GM12878 (cell line): Measurements from ENCODE around the gene PCDHGB5. TPM values are rescaled to one million over a fixed set of nuclear protein-coding genes. Genes with fewer than 3 reads are reported as not detected.

Experiments used
- ASH2L ChIP-seq: fragments of 300-600, 200-600 bp; sonication (generic); IDR thresholded peaks from 2 replicates; pipeline ENCODE4 v1.6.1; 2017; ENCODE audit warnings: low read depth, mild to moderate bottlenecking, borderline replicate concordance
- BRCA1 ChIP-seq: IDR thresholded peaks from 2 replicates; pipeline ENCODE4 v1.6.1; 2011; ENCODE audit warnings: low read depth, low read length, improper control_type of control experiment
- CBFB ChIP-seq: IDR thresholded peaks from 2 replicates; pipeline ENCODE4 v1.6.1; 2016; ENCODE audit warnings: antibody characterized with exemption, low read depth
- CBX5 ChIP-seq: sonication (generic); IDR thresholded peaks from 2 replicates; pipeline ENCODE4 v1.6.1; 2016; ENCODE audit warnings: low read depth, moderate library complexity, mild to moderate bottlenecking, inconsistent platforms
- CREB1 ChIP-seq: IDR thresholded peaks from 2 replicates; pipeline ENCODE4 v1.6.1; 2012; ENCODE audit warnings: low read depth, mild to moderate bottlenecking, inconsistent platforms
- CREM ChIP-seq: IDR thresholded peaks from 2 replicates; pipeline ENCODE4 v1.6.1; 2014; ENCODE audit warnings: antibody characterized with exemption, low read depth
- EGR1 ChIP-seq, 2 experiments: IDR thresholded peaks; 1 replicate in 1 of 2; 2 replicates in 1 of 2; pipeline ENCODE4 v1.6.1; 2011 to 2012; ENCODE audit warnings: low read depth in 2 of 2, low read length in 2 of 2, borderline replicate concordance in 1 of 2, mild to moderate bottlenecking in 1 of 2, moderate library complexity in 1 of 2
- FOXM1 ChIP-seq: IDR thresholded peaks from 2 replicates; pipeline ENCODE4 v1.6.1; 2012; ENCODE audit warnings: low read depth, mild to moderate bottlenecking, inconsistent platforms, low read length, moderate library complexity
- IKZF1 ChIP-seq: fragments of 450-650 bp; conservative IDR thresholded peaks from 2 replicates; pipeline ENCODE4 v1.6.1; 2017; ENCODE audit warnings: antibody characterized with exemption, mild to moderate bottlenecking
- KDM1A ChIP-seq: fragments of 200-600 bp; sonication (generic); IDR thresholded peaks from 2 replicates; pipeline ENCODE4 v1.6.1; 2016; ENCODE audit warnings: borderline replicate concordance
- NBN ChIP-seq: fragments of 450-650 bp; IDR thresholded peaks from 2 replicates; pipeline ENCODE4 v1.6.1; 2016
- PML ChIP-seq: IDR thresholded peaks from 2 replicates; pipeline ENCODE4 v1.6.1; 2012; ENCODE audit warnings: low read length, inconsistent platforms
- POU2F2 ChIP-seq: IDR thresholded peaks from 3 replicates; pipeline ENCODE4 v1.6.1; 2011; ENCODE audit warnings: low read depth, mild to moderate bottlenecking, low read length, borderline replicate concordance
- RAD21 ChIP-seq: IDR thresholded peaks from 2 replicates; pipeline ENCODE4 v1.6.1; 2011; ENCODE audit warnings: mild to moderate bottlenecking, low read depth, low read length, moderate library complexity; ENCODE audit not compliant: insufficient read depth
- RUNX3 ChIP-seq: IDR thresholded peaks from 2 replicates; pipeline ENCODE4 v1.6.1; 2012; ENCODE audit warnings: low read length, inconsistent platforms
- SMC3 ChIP-seq: IDR thresholded peaks from 2 replicates; pipeline ENCODE4 v1.6.1; 2011; ENCODE audit warnings: low read length, improper control_type of control experiment, borderline replicate concordance
- SUPT20H ChIP-seq: IDR thresholded peaks from 2 replicates; pipeline ENCODE4 v1.6.1; 2011; ENCODE audit warnings: low read depth, mild to moderate bottlenecking, low read length, moderate library complexity, borderline replicate concordance; ENCODE audit not compliant: control insufficient read depth
- TCF3 ChIP-seq: IDR thresholded peaks from 2 replicates; pipeline ENCODE4 v1.6.1; 2012; ENCODE audit warnings: low read depth, mild to moderate bottlenecking, low read length, borderline replicate concordance; ENCODE audit not compliant: insufficient read depth
- ZNF24 ChIP-seq: fragments of 450-650 bp; IDR thresholded peaks from 2 replicates; pipeline ENCODE4 v1.6.1; 2017; ENCODE audit warnings: antibody characterized with exemption, mild to moderate bottlenecking
- ZSCAN29 ChIP-seq: fragments of 450-650 bp; IDR thresholded peaks from 2 replicates; pipeline ENCODE4 v1.6.1; 2017; ENCODE audit warnings: mild to moderate bottlenecking, moderate library complexity
- polyA plus RNA-seq, 11 experiments: library from polyadenylated mRNA; depleted of rRNA in 4 of 11; unstranded in 6 of 11; stranded (reverse) in 5 of 11; fragments of >200 nt; fragmentation: Nextera tagmentation in 4 of 11; fragmentation: Illumina TruSeq in 1 of 11; extraction: Ambion mirVana in 4 of 11; extraction: Trizol in 1 of 11; gene quantifications; 1 replicate in 1 of 11; 2 replicates in 10 of 11; pipeline versions ENCODE4 v1.2.1 to v1.2.3, GENCODE V29; 2011 to 2016; ENCODE audit warnings: inconsistent platforms in 2 of 11, missing spikeins in 2 of 11, low read depth in 1 of 11
- total RNA-seq, 4 experiments: library from RNA; depleted of rRNA in 3 of 4; stranded (reverse); fragments of >200 nt in 3 of 4; fragmentation: Illumina TruSeq in 1 of 4; extraction: Trizol in 1 of 4; gene quantifications; 2 replicates each; pipeline versions ENCODE4 v1.2.1 to v1.2.3, GENCODE V29; 2013 to 2021

The PCDHGB5 gene
- total and polyA plus RNA-seq, 10 of the 15 experiments (the other 5 are each of a cell fraction or from before 2014, with no cell fraction given): 0.02 to 2.3 (median 1.3) TPM; not detected in 1

DNA sequence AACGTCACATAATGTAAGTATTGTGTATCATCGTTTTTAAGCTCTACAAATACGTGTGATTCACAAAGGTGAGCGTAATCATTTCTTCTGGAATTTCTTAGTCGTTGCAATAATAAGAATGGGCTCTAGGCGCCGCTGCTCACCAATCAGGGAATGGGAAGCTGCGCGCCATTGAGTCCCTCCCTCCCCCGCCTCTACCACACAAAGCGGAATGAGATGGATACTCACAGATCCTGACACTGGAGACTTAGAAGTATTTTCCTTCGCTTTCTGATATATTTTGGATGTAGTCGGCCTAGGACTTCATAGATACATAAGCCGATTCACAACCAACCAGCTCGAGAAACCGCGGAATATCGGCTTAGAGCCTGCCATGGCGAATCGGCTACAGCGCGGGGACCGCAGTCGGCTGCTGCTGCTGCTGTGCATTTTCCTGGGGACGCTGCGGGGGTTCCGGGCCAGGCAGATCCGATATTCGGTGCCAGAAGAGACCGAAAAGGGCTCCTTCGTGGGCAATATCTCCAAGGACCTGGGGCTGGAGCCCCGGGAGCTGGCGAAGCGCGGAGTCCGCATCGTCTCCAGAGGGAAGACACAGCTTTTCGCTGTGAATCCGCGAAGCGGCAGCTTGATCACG is 23.2 kb downstream of the PCDHGB5 start, which contains the start of gene PCDHGA11 (continued):
- 0 out of 2 replicates have a peak, but pooled peaks have one; percentile 33 for TF ChIP-seq ASH2L
- TF ChIP-seq ZNF24: peak; percentile 75; the same call in 1 of the 2 replicates
- peak; percentile 76 for TF ChIP-seq RUNX3
- no peak for TF ChIP-seq ZSCAN29
- TF ChIP-seq CBFB: 0 out of 2 replicates have a peak, but pooled peaks have one; percentile 16
- TF ChIP-seq BRCA1: no peak
- peak; percentile 41; the same call in 1 of the 2 replicates for TF ChIP-seq PML
- TF ChIP-seq EGR1 (IDR thresholded peaks at IDR 0.05; ENCODE audit: borderline replicate concordance in 1 of 2, low read depth in 2 of 2, low read length in 2 of 2): peak in 1 of 2 experiments; percentile 61; a peak in 1 of 3 replicates
- TF ChIP-seq CREM: no peak; the same call in 1 of the 2 replicates
- no peak for TF ChIP-seq TCF3
- TF ChIP-seq RAD21: peak; percentile 82
- TF ChIP-seq IKZF1: peak; percentile 38
- TF ChIP-seq CBX5: peak; percentile 84; the same call in 1 of the 2 replicates
- 0 out of 2 replicates have a peak, but pooled peaks have one; percentile 37 for TF ChIP-seq CREB1
- no peak for TF ChIP-seq SUPT20H
- TF ChIP-seq KDM1A: no peak
- TF ChIP-seq SMC3: peak; percentile 62
- TF ChIP-seq NBN: 0 out of 2 replicates have a peak, but pooled peaks have one; percentile 65
- TF ChIP-seq POU2F2: 0 out of 3 replicates have a peak, but pooled peaks have one; percentile 22
- TF ChIP-seq FOXM1: peak; percentile 46; the same call in 1 of the 2 replicates
